ENCODE data around the gene MMP20.

DNA sequence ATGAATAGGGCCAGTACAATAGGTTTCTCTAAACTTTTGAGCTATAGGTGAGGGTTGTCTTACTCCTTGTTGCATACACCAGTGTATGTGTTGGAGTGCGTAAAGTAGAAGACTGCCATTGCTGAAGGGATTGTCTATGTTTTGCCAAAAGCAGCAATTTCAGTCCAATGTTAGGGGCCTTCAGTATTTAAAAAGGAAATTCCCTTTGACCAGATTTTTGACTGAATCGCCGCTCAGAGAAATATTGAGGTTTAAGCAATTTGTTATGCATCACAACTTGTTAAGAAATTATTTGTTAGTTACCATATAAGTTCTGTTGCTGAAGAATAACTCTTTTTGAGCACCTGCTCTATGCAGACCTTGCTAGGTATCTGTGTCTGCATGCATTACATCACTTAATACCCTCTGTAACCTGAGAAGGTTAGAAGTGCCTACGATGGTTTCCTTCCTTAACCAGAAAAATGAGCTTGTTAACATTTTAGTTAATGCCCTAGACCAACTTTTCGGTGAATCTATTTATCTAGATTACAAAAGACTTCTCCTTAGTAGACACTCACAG is 33.9 kb downstream of the MMP20 start:
- TF ChIP-seq POLR2A (IDR thresholded peaks at IDR 0.05; ENCODE audit: low read depth) (no peak), EP300 (IDR thresholded peaks at IDR 0.05) (no peak)

Measured in esophagus muscularis mucosa (tissue), 2 donors.